HEK293 (cell line): Measurements from ENCODE around the gene KCNQ1.

Source experiments
- KLF9 ChIP-seq: fragments of 450-650 bp; formaldehyde crosslinking; IDR thresholded peaks from 2 replicates; pipeline ENCODE4 v1.5.1; 2016; ENCODE audit warnings: missing biosample characterization, missing genetic modification characterization, low read depth
- MYNN ChIP-seq: fragments of 450-650 bp; formaldehyde crosslinking; IDR thresholded peaks from 2 replicates; pipeline ENCODE4 v1.5.1; 2016; ENCODE audit warnings: missing biosample characterization, missing genetic modification characterization, borderline replicate concordance
- SP3 ChIP-seq: fragments of 450-650 bp; formaldehyde crosslinking; IDR thresholded peaks from 2 replicates; pipeline ENCODE4 v1.5.1; 2016; ENCODE audit warnings: missing biosample characterization, missing genetic modification characterization
- TCF7L2 ChIP-seq: IDR thresholded peaks from 2 replicates; pipeline ENCODE4 v1.6.1; 2011; ENCODE audit warnings: low read depth, mild to moderate bottlenecking, inconsistent platforms, low read length, moderate library complexity, borderline replicate concordance
- YY2 ChIP-seq: fragments of 450-650 bp; formaldehyde crosslinking; IDR thresholded peaks from 2 replicates; pipeline ENCODE4 v1.5.1; 2016; ENCODE audit warnings: missing biosample characterization, missing genetic modification characterization
- ZBTB1 ChIP-seq: fragments of 450-650 bp; formaldehyde crosslinking; IDR thresholded peaks from 2 replicates; pipeline ENCODE4 v1.5.1; 2016; ENCODE audit warnings: missing biosample characterization, missing genetic modification characterization
- ZBTB21 ChIP-seq: fragments of 450-650 bp; formaldehyde crosslinking; IDR thresholded peaks from 2 replicates; pipeline ENCODE4 v1.5.1; 2017; ENCODE audit warnings: missing biosample characterization, missing genetic modification characterization
- ZBTB8A ChIP-seq: fragments of 450-650 bp; formaldehyde crosslinking; IDR thresholded peaks from 2 replicates; pipeline ENCODE4 v1.5.1; 2016; ENCODE audit warnings: missing biosample characterization, missing genetic modification characterization
- ZNF146 ChIP-seq: fragments of 450-650 bp; formaldehyde crosslinking; IDR thresholded peaks from 2 replicates; pipeline ENCODE4 v1.5.1; 2016; ENCODE audit warnings: missing biosample characterization, missing genetic modification characterization
- ZNF202 ChIP-seq: fragments of 450-650 bp; formaldehyde crosslinking; IDR thresholded peaks from 2 replicates; pipeline ENCODE4 v1.5.1; 2016; ENCODE audit warnings: missing biosample characterization, missing genetic modification characterization, borderline replicate concordance
- ZNF211 ChIP-seq: fragments of 450-650 bp; formaldehyde crosslinking; IDR thresholded peaks from 2 replicates; pipeline ENCODE4 v1.5.1; 2016; ENCODE audit warnings: low read depth, missing biosample characterization, missing genetic modification characterization
- ZNF596 ChIP-seq: fragments of 450-650 bp; IDR thresholded peaks from 2 replicates; pipeline ENCODE4 v1.5.0; 2018; ENCODE audit warnings: missing biosample characterization, mild to moderate bottlenecking, missing genetic modification characterization, moderate library complexity
- ZNF701 ChIP-seq: fragments of 450-650 bp; formaldehyde crosslinking; IDR thresholded peaks from 2 replicates; pipeline ENCODE4 v1.5.1; 2016; ENCODE audit warnings: missing biosample characterization, missing genetic modification characterization
- ZNF777 ChIP-seq: fragments of 450-650 bp; formaldehyde crosslinking; IDR thresholded peaks from 2 replicates; pipeline ENCODE4 v1.5.1; 2017; ENCODE audit warnings: missing biosample characterization, missing genetic modification characterization, borderline replicate concordance
- ZNF837 ChIP-seq: fragments of 450-650 bp; formaldehyde crosslinking; IDR thresholded peaks from 2 replicates; pipeline ENCODE4 v1.5.1; 2016; ENCODE audit warnings: missing biosample characterization, missing genetic modification characterization
- ZXDB ChIP-seq: fragments of 450-650 bp; formaldehyde crosslinking; IDR thresholded peaks from 2 replicates; pipeline ENCODE4 v1.5.1; 2016; ENCODE audit warnings: missing biosample characterization, missing genetic modification characterization
- TF ChIP-seq, protein P1 (sequence below): fragments of 450-650 bp; formaldehyde crosslinking; IDR thresholded peaks from 2 replicates; pipeline ENCODE4 v1.5.1; 2016; ENCODE audit warnings: missing biosample characterization, missing genetic modification characterization
- TF ChIP-seq, protein P2 (sequence below): fragments of 450-650 bp; formaldehyde crosslinking; IDR thresholded peaks from 2 replicates; pipeline ENCODE4 v1.5.1; 2016; ENCODE audit warnings: missing biosample characterization, missing genetic modification characterization
- TF ChIP-seq, protein P3 (sequence below): fragments of 450-650 bp; formaldehyde crosslinking; optimal IDR thresholded peaks from 2 replicates; pipeline ENCODE3; 2016; ENCODE audit warnings: missing biosample characterization, mild to moderate bottlenecking, missing genetic modification characterization
- TF ChIP-seq, protein P4 (sequence below): fragments of 450-650 bp; formaldehyde crosslinking; IDR thresholded peaks from 2 replicates; pipeline ENCODE4 v1.5.1; 2016; ENCODE audit warnings: missing biosample characterization, missing genetic modification characterization
- TF ChIP-seq, protein P5 (sequence below): fragments of 450-650 bp; formaldehyde crosslinking; IDR thresholded peaks from 2 replicates; pipeline ENCODE4 v1.5.1; 2016; ENCODE audit warnings: missing biosample characterization, missing genetic modification characterization
- TF ChIP-seq, protein P6 (sequence below): fragments of 450-650 bp; formaldehyde crosslinking; conservative IDR thresholded peaks from 2 replicates; pipeline ENCODE4 v1.5.1; 2016; ENCODE audit warnings: low read depth, missing biosample characterization, missing genetic modification characterization
- TF ChIP-seq, protein P7 (sequence below): fragments of 450-650 bp; formaldehyde crosslinking; IDR thresholded peaks from 2 replicates; pipeline ENCODE4 v1.5.1; 2017; ENCODE audit warnings: missing biosample characterization, missing genetic modification characterization

KCNQ1 gene

DNA sequence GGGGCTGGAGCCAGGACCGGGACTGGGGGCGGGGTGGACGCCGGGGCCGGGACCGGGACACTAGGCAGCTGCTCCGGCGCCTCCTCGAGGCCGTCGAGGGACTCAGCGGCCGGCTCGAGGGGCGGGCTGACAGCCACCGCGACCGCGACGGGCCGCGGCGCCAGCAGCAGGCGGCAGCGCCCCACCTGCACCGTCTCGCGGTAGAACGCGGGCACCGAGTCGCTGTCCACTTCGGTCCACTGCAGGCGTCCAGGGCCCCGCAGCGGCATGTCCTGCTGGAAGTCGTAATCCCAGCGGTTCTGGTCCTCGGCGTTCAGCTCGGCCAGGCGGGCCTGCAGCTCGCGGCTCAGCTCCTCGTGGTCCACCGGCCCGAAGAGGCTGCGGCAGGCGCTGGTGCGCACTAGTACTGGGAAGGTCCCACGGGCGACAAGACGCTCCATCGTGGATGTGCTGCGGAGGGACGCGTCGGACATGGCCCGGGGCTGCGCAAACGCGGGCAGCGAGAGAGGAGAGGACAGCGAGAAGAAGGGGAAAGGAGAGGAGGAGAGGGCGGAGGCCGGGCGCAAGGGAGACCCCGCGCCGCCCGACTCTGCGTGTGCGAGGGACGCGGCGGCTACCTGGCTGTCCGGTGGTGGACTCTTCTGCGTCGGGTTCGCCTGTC lies 440.3 kb downstream of the KCNQ1 start (continued):
- peak; percentile 69; the same call in 1 of the 2 replicates for TF ChIP-seq KLF9 (tag by site-specific recombination)
- TF ChIP-seq MYNN (tag by site-specific recombination), result no peak
- peak; percentile 89 for TF ChIP-seq ZBTB8A (tag by site-specific recombination)
- no peak for TF ChIP-seq ZBTB1 (tag by site-specific recombination)
- TF ChIP-seq, protein P1, sequence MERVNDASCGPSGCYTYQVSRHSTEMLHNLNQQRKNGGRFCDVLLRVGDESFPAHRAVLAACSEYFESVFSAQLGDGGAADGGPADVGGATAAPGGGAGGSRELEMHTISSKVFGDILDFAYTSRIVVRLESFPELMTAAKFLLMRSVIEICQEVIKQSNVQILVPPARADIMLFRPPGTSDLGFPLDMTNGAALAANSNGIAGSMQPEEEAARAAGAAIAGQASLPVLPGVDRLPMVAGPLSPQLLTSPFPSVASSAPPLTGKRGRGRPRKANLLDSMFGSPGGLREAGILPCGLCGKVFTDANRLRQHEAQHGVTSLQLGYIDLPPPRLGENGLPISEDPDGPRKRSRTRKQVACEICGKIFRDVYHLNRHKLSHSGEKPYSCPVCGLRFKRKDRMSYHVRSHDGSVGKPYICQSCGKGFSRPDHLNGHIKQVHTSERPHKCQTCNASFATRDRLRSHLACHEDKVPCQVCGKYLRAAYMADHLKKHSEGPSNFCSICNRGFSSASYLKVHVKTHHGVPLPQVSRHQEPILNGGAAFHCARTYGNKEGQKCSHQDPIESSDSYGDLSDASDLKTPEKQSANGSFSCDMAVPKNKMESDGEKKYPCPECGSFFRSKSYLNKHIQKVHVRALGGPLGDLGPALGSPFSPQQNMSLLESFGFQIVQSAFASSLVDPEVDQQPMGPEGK (tag by site-specific recombination), result no peak
- TF ChIP-seq ZNF837, result 0 out of 2 replicates have a peak, but pooled peaks have one; percentile 31
- no peak for TF ChIP-seq TCF7L2
- TF ChIP-seq ZNF596, result no peak
- TF ChIP-seq YY2 (tag by site-specific recombination), result peak; percentile 25; the same call in 1 of the 2 replicates
- TF ChIP-seq, protein P2, sequence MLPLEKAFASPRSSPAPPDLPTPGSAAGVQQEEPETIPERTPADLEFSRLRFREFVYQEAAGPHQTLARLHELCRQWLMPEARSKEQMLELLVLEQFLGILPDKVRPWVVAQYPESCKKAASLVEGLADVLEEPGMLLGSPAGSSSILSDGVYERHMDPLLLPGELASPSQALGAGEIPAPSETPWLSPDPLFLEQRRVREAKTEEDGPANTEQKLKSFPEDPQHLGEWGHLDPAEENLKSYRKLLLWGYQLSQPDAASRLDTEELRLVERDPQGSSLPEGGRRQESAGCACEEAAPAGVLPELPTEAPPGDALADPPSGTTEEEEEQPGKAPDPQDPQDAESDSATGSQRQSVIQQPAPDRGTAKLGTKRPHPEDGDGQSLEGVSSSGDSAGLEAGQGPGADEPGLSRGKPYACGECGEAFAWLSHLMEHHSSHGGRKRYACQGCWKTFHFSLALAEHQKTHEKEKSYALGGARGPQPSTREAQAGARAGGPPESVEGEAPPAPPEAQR (tag by site-specific recombination), result no peak
- TF ChIP-seq ZXDB (tag by site-specific recombination), result peak; percentile 83
- no peak; the same call in 1 of the 2 replicates for TF ChIP-seq ZNF146 (tag by site-specific recombination)
- TF ChIP-seq, protein P3, sequence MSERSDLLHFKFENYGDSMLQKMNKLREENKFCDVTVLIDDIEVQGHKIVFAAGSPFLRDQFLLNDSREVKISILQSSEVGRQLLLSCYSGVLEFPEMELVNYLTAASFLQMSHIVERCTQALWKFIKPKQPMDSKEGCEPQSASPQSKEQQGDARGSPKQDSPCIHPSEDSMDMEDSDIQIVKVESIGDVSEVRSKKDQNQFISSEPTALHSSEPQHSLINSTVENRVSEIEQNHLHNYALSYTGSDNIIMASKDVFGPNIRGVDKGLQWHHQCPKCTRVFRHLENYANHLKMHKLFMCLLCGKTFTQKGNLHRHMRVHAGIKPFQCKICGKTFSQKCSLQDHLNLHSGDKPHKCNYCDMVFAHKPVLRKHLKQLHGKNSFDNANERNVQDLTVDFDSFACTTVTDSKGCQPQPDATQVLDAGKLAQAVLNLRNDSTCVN (tag by site-specific recombination), result peak; percentile 72
- TF ChIP-seq, protein P4, sequence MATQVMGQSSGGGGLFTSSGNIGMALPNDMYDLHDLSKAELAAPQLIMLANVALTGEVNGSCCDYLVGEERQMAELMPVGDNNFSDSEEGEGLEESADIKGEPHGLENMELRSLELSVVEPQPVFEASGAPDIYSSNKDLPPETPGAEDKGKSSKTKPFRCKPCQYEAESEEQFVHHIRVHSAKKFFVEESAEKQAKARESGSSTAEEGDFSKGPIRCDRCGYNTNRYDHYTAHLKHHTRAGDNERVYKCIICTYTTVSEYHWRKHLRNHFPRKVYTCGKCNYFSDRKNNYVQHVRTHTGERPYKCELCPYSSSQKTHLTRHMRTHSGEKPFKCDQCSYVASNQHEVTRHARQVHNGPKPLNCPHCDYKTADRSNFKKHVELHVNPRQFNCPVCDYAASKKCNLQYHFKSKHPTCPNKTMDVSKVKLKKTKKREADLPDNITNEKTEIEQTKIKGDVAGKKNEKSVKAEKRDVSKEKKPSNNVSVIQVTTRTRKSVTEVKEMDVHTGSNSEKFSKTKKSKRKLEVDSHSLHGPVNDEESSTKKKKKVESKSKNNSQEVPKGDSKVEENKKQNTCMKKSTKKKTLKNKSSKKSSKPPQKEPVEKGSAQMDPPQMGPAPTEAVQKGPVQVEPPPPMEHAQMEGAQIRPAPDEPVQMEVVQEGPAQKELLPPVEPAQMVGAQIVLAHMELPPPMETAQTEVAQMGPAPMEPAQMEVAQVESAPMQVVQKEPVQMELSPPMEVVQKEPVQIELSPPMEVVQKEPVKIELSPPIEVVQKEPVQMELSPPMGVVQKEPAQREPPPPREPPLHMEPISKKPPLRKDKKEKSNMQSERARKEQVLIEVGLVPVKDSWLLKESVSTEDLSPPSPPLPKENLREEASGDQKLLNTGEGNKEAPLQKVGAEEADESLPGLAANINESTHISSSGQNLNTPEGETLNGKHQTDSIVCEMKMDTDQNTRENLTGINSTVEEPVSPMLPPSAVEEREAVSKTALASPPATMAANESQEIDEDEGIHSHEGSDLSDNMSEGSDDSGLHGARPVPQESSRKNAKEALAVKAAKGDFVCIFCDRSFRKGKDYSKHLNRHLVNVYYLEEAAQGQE, result peak; percentile 60; the same call in 1 of the 2 replicates
- TF ChIP-seq, protein P5, sequence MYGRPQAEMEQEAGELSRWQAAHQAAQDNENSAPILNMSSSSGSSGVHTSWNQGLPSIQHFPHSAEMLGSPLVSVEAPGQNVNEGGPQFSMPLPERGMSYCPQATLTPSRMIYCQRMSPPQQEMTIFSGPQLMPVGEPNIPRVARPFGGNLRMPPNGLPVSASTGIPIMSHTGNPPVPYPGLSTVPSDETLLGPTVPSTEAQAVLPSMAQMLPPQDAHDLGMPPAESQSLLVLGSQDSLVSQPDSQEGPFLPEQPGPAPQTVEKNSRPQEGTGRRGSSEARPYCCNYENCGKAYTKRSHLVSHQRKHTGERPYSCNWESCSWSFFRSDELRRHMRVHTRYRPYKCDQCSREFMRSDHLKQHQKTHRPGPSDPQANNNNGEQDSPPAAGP (tag by site-specific recombination), result peak; percentile 77; the same call in 1 of the 2 replicates
- peak; percentile 73; the same call in 1 of the 2 replicates for TF ChIP-seq ZNF777 (tag by site-specific recombination)
- TF ChIP-seq ZNF701 (tag by site-specific recombination), result no peak
- TF ChIP-seq, protein P6, sequence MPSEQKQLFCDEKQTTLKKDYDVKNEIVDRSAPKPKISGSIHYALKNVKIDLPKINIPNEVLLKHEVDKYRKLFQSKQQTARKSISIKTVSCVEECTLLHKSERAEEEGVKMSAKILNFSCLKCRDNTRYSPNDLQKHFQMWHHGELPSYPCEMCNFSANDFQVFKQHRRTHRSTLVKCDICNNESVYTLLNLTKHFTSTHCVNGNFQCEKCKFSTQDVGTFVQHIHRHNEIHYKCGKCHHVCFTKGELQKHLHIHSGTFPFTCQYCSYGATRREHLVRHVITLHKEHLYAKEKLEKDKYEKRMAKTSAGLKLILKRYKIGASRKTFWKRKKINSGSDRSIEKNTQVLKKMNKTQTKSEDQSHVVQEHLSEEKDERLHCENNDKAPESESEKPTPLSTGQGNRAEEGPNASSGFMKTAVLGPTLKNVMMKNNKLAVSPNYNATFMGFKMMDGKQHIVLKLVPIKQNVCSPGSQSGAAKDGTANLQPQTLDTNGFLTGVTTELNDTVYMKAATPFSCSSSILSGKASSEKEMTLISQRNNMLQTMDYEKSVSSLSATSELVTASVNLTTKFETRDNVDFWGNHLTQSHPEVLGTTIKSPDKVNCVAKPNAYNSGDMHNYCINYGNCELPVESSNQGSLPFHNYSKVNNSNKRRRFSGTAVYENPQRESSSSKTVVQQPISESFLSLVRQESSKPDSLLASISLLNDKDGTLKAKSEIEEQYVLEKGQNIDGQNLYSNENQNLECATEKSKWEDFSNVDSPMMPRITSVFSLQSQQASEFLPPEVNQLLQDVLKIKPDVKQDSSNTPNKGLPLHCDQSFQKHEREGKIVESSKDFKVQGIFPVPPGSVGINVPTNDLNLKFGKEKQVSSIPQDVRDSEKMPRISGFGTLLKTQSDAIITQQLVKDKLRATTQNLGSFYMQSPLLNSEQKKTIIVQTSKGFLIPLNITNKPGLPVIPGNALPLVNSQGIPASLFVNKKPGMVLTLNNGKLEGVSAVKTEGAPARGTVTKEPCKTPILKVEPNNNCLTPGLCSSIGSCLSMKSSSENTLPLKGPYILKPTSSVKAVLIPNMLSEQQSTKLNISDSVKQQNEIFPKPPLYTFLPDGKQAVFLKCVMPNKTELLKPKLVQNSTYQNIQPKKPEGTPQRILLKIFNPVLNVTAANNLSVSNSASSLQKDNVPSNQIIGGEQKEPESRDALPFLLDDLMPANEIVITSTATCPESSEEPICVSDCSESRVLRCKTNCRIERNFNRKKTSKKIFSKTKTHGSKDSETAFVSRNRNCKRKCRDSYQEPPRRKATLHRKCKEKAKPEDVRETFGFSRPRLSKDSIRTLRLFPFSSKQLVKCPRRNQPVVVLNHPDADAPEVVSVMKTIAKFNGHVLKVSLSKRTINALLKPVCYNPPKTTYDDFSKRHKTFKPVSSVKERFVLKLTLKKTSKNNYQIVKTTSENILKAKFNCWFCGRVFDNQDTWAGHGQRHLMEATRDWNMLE (tag by site-specific recombination), result no peak
- TF ChIP-seq SP3 (tag by site-specific recombination), result 0 out of 2 replicates have a peak, but pooled peaks have one; percentile 32
- TF ChIP-seq, protein P7, sequence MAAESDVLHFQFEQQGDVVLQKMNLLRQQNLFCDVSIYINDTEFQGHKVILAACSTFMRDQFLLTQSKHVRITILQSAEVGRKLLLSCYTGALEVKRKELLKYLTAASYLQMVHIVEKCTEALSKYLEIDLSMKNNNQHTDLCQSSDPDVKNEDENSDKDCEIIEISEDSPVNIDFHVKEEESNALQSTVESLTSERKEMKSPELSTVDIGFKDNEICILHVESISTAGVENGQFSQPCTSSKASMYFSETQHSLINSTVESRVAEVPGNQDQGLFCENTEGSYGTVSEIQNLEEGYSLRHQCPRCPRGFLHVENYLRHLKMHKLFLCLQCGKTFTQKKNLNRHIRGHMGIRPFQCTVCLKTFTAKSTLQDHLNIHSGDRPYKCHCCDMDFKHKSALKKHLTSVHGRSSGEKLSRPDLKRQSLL, result peak; percentile 43; the same call in 1 of the 2 replicates
- TF ChIP-seq ZNF202 (tag by site-specific recombination), result no peak
- TF ChIP-seq ZBTB21 (tag by site-specific recombination), result no peak
- TF ChIP-seq ZNF211 (tag by site-specific recombination), result no peak
